ENCODE measurements around the gene L1TD1. TPM values are rescaled to one million over a fixed set of nuclear protein-coding genes. Genes with fewer than 3 reads are reported as not detected.
"Not testable (repeated sequence)": the region's sequence is repeated elsewhere in the genome, so short reads cannot be mapped to it uniquely, and the experiment has no call there.

L1TD1 gene
- total RNA-seq, 5 donors from 2014 or later (not counting 1 experiment from before 2014, with no cell fraction given) = 0.09 to 0.47 (median 0.40) TPM; not detected in 1

DNA sequence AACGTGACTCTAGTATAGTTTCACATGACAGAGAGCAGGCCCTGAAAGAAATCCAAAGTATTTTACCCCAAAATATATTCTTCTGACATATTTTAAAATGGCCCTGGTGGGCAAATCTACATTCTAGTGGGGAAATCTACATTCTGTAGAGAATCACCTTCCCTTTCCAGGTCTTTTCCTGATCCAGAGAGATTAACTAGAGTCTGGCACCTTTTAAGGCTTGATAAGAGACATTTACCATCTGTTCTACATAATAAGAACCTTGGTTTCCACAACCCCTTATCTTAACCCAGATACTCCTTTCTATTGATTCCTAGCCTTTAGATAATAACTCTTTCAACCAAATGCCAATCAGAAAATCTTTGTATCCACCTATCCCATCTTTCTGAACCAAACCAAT lies 17.0 kb upstream of the L1TD1 start:
- Histone ChIP-seq H3K4me1 (ENCODE audit: control insufficient read depth in 1 of 2, extremely low read depth in 1 of 2, insufficient read depth in 2 of 2, low read length in 2 of 2) (no peaks in the 10 kb centered on the region), H3K36me3 (ENCODE audit: control insufficient read depth in 2 of 2, extremely low read depth in 1 of 2, insufficient read depth in 1 of 2, low read length in 1 of 2) (no peaks in the 10 kb centered on the region), H3K4me3 (ENCODE audit: control insufficient read depth in 1 of 2, extremely low read depth in 1 of 2, low read length in 1 of 2) (no peak overlapping the region), H3K27ac (ENCODE audit: low read length) (no peak overlapping the region), H3K27me3 (replicated peaks in 1 of 2; ENCODE audit: control insufficient read depth in 2 of 2, extremely low read depth in 1 of 2, insufficient read depth in 2 of 2, low read length in 1 of 2) (peaks cover 0 to 9% of the 10 kb centered on the region in 2 experiments), H3K9me3 (no peaks in the 10 kb centered on the region)
- no peak for ATAC-seq (replicated peaks in 1 of 4)
- DNase-seq = no peak
- no peaks in the 10 kb centered on the region for H3K9me3 Mint-ChIP-seq
- no peaks in the 10 kb centered on the region for H3K36me3 Mint-ChIP-seq
- H3K27ac Mint-ChIP-seq = no peak overlapping the region
- POLR2A ChIA-PET = no interaction called here
- peaks cover 0 to 6% of the 10 kb centered on the region in 2 donors for H3K27me3 Mint-ChIP-seq
- H3K4me3 Mint-ChIP-seq = no peak overlapping the region
- H3K4me1 Mint-ChIP-seq = no peaks in the 10 kb centered on the region
- CTCF ChIA-PET = no interaction called here
- no CpG with 5 or more reads among the region's 1 CpG for WGBS (ENCODE audit: insufficient coverage)

DNA sequence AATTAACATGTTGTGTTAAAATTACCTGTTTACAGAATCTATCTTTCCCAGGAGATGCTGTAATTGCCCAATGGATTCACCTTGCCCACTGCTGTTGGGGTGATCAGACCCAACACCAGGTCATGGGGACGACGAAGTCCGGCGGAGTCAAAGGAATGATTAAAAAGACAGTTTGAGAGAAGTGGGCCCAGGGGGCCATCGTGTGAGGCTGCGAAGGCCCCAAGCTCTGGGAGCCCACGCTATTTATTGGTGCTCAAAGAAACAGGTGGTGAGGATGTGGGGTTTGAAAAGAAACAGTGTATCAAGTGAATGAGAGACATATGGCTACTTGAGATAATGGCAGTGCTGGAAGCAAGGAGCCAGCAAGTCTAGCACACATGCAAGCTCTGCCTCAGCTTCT lies 16.3 kb upstream of the L1TD1 start:
- Mint-ChIP-seq H3K27me3 (peaks cover 0 to 6% of the 10 kb centered on the region in 2 donors), H3K4me1 (no peaks in the 10 kb centered on the region), H3K4me3 (no peak overlapping the region), H3K9me3 (no peaks in the 10 kb centered on the region), H3K36me3 (no peaks in the 10 kb centered on the region), H3K27ac (no peak overlapping the region)
- ChIA-PET CTCF (interaction anchor here in 1 of 2 donors (0.6 to 0.8 kb wide), 2 partner anchors 226 to 227 kb away, joined by 3 to 5 read pairs; no protein-coding TSS in a partner anchor), POLR2A (no interaction called here)
- no peaks in the 10 kb centered on the region for H3K4me1 ChIP-seq (ENCODE audit: control insufficient read depth in 1 of 2, extremely low read depth in 1 of 2, insufficient read depth in 2 of 2, low read length in 2 of 2)
- peaks cover 0 to 6% of the 10 kb centered on the region in 2 experiments for H3K27me3 ChIP-seq (replicated peaks in 1 of 2; ENCODE audit: control insufficient read depth in 2 of 2, extremely low read depth in 1 of 2, insufficient read depth in 2 of 2, low read length in 1 of 2)
- no peak overlapping the region for H3K4me3 ChIP-seq (ENCODE audit: control insufficient read depth in 1 of 2, extremely low read depth in 1 of 2, low read length in 1 of 2)
- WGBS (ENCODE audit: insufficient coverage) = 87% methylated on average over 6 of the region's 7 CpGs
- DNase-seq (no peak), ATAC-seq (replicated peaks in 1 of 4) (no peak)
- no peak overlapping the region for H3K27ac ChIP-seq (ENCODE audit: low read length)
- H3K9me3 ChIP-seq = no peaks in the 10 kb centered on the region
- H3K36me3 ChIP-seq (ENCODE audit: control insufficient read depth in 2 of 2, extremely low read depth in 1 of 2, insufficient read depth in 1 of 2, low read length in 1 of 2) = no peaks in the 10 kb centered on the region

DNA sequence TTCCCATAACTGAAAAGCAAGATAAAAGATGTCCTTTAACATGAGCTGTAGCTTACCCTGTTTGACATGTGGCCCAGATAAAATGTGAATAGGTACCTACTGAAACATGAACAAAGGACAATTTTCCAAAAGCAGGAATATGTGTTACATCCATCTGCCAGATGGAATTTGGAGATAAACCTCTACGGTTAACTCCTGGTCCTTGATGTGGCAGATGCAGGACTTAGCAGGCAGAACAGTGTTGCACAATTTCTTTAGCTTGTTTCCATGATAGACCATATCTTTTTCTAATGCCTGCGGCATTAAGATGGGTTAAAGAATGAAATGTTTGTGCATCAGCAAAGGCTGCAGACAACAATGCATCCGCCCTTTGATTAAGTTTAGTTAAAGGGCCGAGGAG lies 14.6 kb upstream of the L1TD1 start:
- ATAC-seq (replicated peaks in 1 of 4); H3K4me3 Mint-ChIP-seq; H3K9me3 Mint-ChIP-seq; H3K36me3 ChIP-seq (ENCODE audit: control insufficient read depth in 2 of 2, extremely low read depth in 1 of 2, insufficient read depth in 1 of 2, low read length in 1 of 2); H3K36me3 Mint-ChIP-seq; H3K27ac ChIP-seq (ENCODE audit: low read length); POLR2A ChIA-PET; H3K27ac Mint-ChIP-seq; H3K27me3 ChIP-seq (replicated peaks in 1 of 2; ENCODE audit: control insufficient read depth in 2 of 2, extremely low read depth in 1 of 2, insufficient read depth in 2 of 2, low read length in 1 of 2); H3K9me3 ChIP-seq; H3K4me3 ChIP-seq (ENCODE audit: control insufficient read depth in 1 of 2, extremely low read depth in 1 of 2, low read length in 1 of 2); H3K4me1 ChIP-seq (ENCODE audit: control insufficient read depth in 1 of 2, extremely low read depth in 1 of 2, insufficient read depth in 2 of 2, low read length in 2 of 2); H3K4me1 Mint-ChIP-seq; DNase-seq; H3K27me3 Mint-ChIP-seq: not testable (repeated sequence)
- CTCF ChIA-PET = interaction anchor here in 1 of 2 donors (0.6 kb wide), 1 partner anchor 45 kb away, joined by 4 read pairs; no protein-coding TSS in a partner anchor
- 100% methylated on average over 2 of the region's 4 CpGs for WGBS (ENCODE audit: insufficient coverage)

DNA sequence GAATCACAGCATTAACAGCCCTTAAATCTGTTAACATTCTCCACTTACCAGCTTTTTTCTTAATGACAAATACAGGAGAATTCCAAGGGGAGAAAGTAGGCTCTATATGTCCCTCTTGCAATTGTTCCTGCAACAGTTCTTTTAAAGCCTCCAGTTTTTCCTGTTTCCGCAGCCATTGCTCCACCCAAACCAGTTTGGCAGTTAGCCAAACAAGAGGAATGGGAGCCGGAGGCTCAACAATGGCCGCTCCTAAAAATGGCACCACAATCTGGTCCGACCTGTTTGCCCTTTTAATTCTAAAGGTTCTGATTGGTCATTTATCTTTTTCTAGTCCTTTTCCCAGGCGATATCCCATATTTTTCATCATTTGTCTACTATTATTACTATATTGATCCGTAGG lies 14.0 kb upstream of the L1TD1 start:
- H3K27ac Mint-ChIP-seq = no peak overlapping the region
- DNase-seq = no peak
- no peaks in the 10 kb centered on the region for H3K4me1 Mint-ChIP-seq
- H3K9me3 Mint-ChIP-seq = no peaks in the 10 kb centered on the region
- no peak overlapping the region for H3K4me3 ChIP-seq (ENCODE audit: control insufficient read depth in 1 of 2, extremely low read depth in 1 of 2, low read length in 1 of 2)
- H3K27me3 ChIP-seq (replicated peaks in 1 of 2; ENCODE audit: control insufficient read depth in 2 of 2, extremely low read depth in 1 of 2, insufficient read depth in 2 of 2, low read length in 1 of 2) = peaks cover 0 to 2% of the 10 kb centered on the region in 2 experiments
- H3K4me3 Mint-ChIP-seq = no peak overlapping the region
- no peaks in the 10 kb centered on the region for H3K4me1 ChIP-seq (ENCODE audit: control insufficient read depth in 1 of 2, extremely low read depth in 1 of 2, insufficient read depth in 2 of 2, low read length in 2 of 2)
- ChIA-PET CTCF (interaction anchor here in 1 of 2 donors (0.6 kb wide), 1 partner anchor 45 kb away, joined by 4 read pairs; no protein-coding TSS in a partner anchor), POLR2A (no interaction called here)
- no peak for ATAC-seq (replicated peaks in 1 of 4)
- no peak overlapping the region for H3K27ac ChIP-seq (ENCODE audit: low read length)
- H3K36me3 ChIP-seq (ENCODE audit: control insufficient read depth in 2 of 2, extremely low read depth in 1 of 2, insufficient read depth in 1 of 2, low read length in 1 of 2) = no peaks in the 10 kb centered on the region
- 100% methylated on average over 2 of the region's 6 CpGs for WGBS (ENCODE audit: insufficient coverage)
- peaks cover 0 to 1% of the 10 kb centered on the region in 2 donors for H3K27me3 Mint-ChIP-seq
- no peaks in the 10 kb centered on the region for H3K36me3 Mint-ChIP-seq
- no peaks in the 10 kb centered on the region for H3K9me3 ChIP-seq

DNA sequence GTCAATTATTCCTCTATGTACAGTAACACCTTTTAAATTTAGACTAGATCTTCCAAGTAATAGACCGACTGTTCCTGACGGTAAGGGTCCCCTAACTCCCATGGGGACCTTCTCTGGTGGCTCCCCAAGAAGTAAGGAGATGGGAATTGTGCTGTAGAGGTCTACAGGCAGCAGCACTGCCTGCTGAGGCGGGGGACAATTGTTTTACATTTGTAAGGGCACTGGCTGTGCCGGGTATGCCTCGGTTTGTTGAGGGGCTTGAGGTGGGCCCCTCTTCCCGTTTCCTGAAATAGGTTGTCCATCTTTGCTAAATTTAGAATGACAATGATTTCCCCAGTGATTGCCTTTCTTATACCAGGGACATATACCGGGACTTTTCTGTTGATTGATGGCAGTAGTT lies 13.1 kb upstream of the L1TD1 start:
- H3K9me3 ChIP-seq = no peaks in the 10 kb centered on the region
- CTCF ChIA-PET = no interaction called here

DNA sequence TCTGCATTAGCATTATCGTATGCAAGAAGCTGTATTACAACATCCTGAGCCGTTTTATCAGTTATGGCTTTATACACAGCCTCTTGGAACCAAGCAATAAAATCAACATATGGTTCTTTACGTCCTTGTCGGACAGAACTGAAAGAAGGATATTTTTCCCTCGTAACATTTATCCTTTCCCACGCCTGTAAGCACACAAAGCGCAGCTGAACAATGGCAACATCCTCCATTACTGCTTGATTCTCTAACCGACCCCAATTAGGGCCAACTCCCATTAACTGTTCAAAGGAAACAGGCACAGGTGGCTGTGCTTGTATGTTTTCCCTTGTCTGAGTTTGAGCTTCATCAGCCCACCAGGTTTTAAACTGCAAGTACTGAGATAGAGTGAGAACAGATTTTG lies 12.5 kb upstream of the L1TD1 start:
- H3K4me3 Mint-ChIP-seq; H3K27me3 ChIP-seq (replicated peaks in 1 of 2; ENCODE audit: control insufficient read depth in 2 of 2, extremely low read depth in 1 of 2, insufficient read depth in 2 of 2, low read length in 1 of 2); H3K36me3 Mint-ChIP-seq; H3K9me3 Mint-ChIP-seq; H3K4me1 Mint-ChIP-seq; H3K9me3 ChIP-seq; H3K4me3 ChIP-seq (ENCODE audit: control insufficient read depth in 1 of 2, extremely low read depth in 1 of 2, low read length in 1 of 2); H3K36me3 ChIP-seq (ENCODE audit: control insufficient read depth in 2 of 2, extremely low read depth in 1 of 2, insufficient read depth in 1 of 2, low read length in 1 of 2); ATAC-seq (replicated peaks in 1 of 4); POLR2A ChIA-PET; H3K4me1 ChIP-seq (ENCODE audit: control insufficient read depth in 1 of 2, extremely low read depth in 1 of 2, insufficient read depth in 2 of 2, low read length in 2 of 2); DNase-seq; CTCF ChIA-PET; H3K27ac Mint-ChIP-seq; H3K27ac ChIP-seq (ENCODE audit: low read length); H3K27me3 Mint-ChIP-seq: not testable (repeated sequence)
- 68% methylated on average over 4 of the region's 8 CpGs for WGBS (ENCODE audit: insufficient coverage)

More for the DNA sequence above, 13.1 kb upstream of the L1TD1 start:
- peaks cover 0 to 2% of the 10 kb centered on the region in 2 experiments for H3K27me3 ChIP-seq (replicated peaks in 1 of 2; ENCODE audit: control insufficient read depth in 2 of 2, extremely low read depth in 1 of 2, insufficient read depth in 2 of 2, low read length in 1 of 2)
- H3K4me3 ChIP-seq (ENCODE audit: control insufficient read depth in 1 of 2, extremely low read depth in 1 of 2, low read length in 1 of 2) = no peak overlapping the region
- peaks cover 0 to 1% of the 10 kb centered on the region in 2 donors for H3K27me3 Mint-ChIP-seq
- H3K4me3 Mint-ChIP-seq = no peak overlapping the region
- no peak overlapping the region for H3K27ac Mint-ChIP-seq
- 91% methylated on average over 2 of the region's 7 CpGs for WGBS (ENCODE audit: insufficient coverage)
- no peaks in the 10 kb centered on the region for H3K9me3 Mint-ChIP-seq
- H3K4me1 Mint-ChIP-seq = no peaks in the 10 kb centered on the region
- ATAC-seq (replicated peaks in 1 of 4) (no peak), DNase-seq (no peak)
- no peak overlapping the region for H3K27ac ChIP-seq (ENCODE audit: low read length)
- no peaks in the 10 kb centered on the region for H3K36me3 ChIP-seq (ENCODE audit: control insufficient read depth in 2 of 2, extremely low read depth in 1 of 2, insufficient read depth in 1 of 2, low read length in 1 of 2)
- no peaks in the 10 kb centered on the region for H3K4me1 ChIP-seq (ENCODE audit: control insufficient read depth in 1 of 2, extremely low read depth in 1 of 2, insufficient read depth in 2 of 2, low read length in 2 of 2)
- POLR2A ChIA-PET = no interaction called here
- H3K36me3 Mint-ChIP-seq = no peaks in the 10 kb centered on the region
